OCI-LY3 (cell line): ENCODE data around the gene C16orf86.
A peak's percentile ranks its signal among the peaks of the same experiment; 100 is the strongest.

ENCODE experiments used
- H2AFZ ChIP-seq: fragments of 200-600, 300-600 bp; shearing (Covaris generic); 2 replicates; pipeline ENCODE4 v1.6.0; 2014; ENCODE audit warnings: antibody characterized with exemption, low read depth, low read length
- H3K27ac ChIP-seq: fragments of 200-600, 300-600 bp; sonication (generic); 2 replicates; pipeline ENCODE4 v1.5.1; 2014; ENCODE audit warnings: mild to moderate bottlenecking, low read length, moderate library complexity, mixed read lengths
- H3K27me3 ChIP-seq: fragments of 200-600, 300-600 bp; sonication (generic); 2 replicates; pipeline ENCODE4 v1.6.1; 2014; ENCODE audit warnings: low read depth, low read length, mixed read lengths
- H3K36me3 ChIP-seq: fragments of 200-600, 300-600 bp; sonication (generic); replicated peaks from 2 replicates; pipeline ENCODE3; 2014; ENCODE audit warnings: low read depth, low read length, mixed read lengths
- H3K4me1 ChIP-seq: fragments of 300-600, 200-600 bp; sonication (generic); 2 replicates; pipeline ENCODE4 v1.6.1; 2014; ENCODE audit warnings: low read length, mixed read lengths
- H3K4me2 ChIP-seq: fragments of 200-600, 300-600 bp; sonication (generic); 2 replicates; pipeline ENCODE4 v1.6.1; 2014; ENCODE audit warnings: low read length, mixed read lengths
- H3K4me3 ChIP-seq: fragments of 300-600, 200-600 bp; sonication (generic); 2 replicates; pipeline ENCODE4 v1.5.1; 2014; ENCODE audit warnings: antibody characterized with exemption, mild to moderate bottlenecking, low read length, moderate library complexity
- H3K79me2 ChIP-seq: fragments of 300-600, 200-600 bp; shearing (Covaris generic); 2 replicates; pipeline ENCODE4 v1.6.1; 2014; ENCODE audit warnings: mild to moderate bottlenecking, low read length, mixed read lengths
- H3K9ac ChIP-seq: fragments of 300-600, 200-600 bp; shearing (Covaris generic); 2 replicates; pipeline ENCODE4 v1.6.0; 2014; ENCODE audit warnings: mild to moderate bottlenecking, low read length, moderate library complexity
- H3K9me3 ChIP-seq: fragments of 200-600, 300-600 bp; shearing (Covaris generic); 2 replicates; pipeline ENCODE4 v1.6.1; 2014; ENCODE audit warnings: low read length, mixed read lengths; ENCODE audit not compliant: insufficient read depth
- H4K20me1 ChIP-seq: fragments of 200-600, 300-600 bp; sonication (generic); 2 replicates; pipeline ENCODE4 v1.6.1; 2016; ENCODE audit warnings: low read length, mixed read lengths; ENCODE audit not compliant: insufficient read depth
- EZH2phosphoT487 ChIP-seq: fragments of 200-600 bp; shearing (Covaris generic); IDR thresholded peaks from 2 replicates; pipeline ENCODE4 v1.6.1; 2018; ENCODE audit warnings: antibody characterized with exemption, mixed run types, low read depth
- TF ChIP-seq, protein P1 (sequence below): fragments of 200-600, 300-600 bp; sonication (generic); IDR thresholded peaks from 2 replicates; pipeline ENCODE4 v1.5.1; 2014; ENCODE audit warnings: antibody characterized with exemption, low read length, low read depth

Gene C16orf86

DNA sequence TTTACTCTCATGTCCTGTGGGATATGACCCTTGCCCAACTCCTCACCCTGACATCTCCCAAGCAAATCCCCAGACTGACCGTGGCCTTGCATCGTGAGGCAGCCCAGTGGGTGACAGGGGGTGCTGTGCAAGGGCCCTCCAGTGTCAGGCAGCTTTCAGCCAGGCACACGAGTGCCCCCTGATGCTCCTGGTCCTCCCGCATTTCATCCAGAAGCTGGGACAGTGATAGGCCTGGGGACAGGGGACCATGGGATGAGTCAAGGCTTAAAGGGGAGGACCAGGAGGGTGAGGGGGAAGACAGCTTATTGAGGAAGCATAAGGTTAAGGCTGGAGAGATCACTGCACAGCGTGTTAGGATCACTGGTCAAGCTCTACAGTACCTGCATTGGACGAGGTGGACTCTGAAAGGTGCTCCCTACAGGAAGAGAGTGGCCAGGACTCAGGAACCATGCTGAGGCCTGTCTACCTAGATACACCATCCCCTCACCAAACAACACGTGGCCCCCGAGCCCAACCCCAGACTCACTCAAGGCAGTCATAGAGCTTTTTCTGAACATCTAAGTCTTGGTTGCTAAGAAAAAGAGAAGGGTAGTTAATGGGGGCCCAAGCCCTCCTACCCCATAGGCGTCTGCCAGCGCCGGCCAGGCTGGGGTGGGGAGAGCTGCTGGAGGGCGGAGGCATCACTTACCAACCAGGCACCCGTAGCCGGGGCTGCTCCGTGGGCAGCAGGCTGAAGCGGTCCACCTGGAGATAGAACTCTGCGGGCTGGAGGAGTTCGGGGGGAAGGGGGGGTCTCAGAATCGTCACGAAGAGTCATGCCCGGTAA, 7.6 kb upstream of the C16orf86 start:
- no peaks in the 10 kb centered on the region for H3K27me3 ChIP-seq
- H3K9me3 ChIP-seq: no peaks in the 10 kb centered on the region
- no peak overlapping the region for H2AFZ ChIP-seq
- no peak overlapping the region for H3K27ac ChIP-seq
- H3K4me1 ChIP-seq: peaks cover 13% of the 10 kb centered on the region
- H3K4me2 ChIP-seq: peak overlapping the region; percentile 93
- peaks cover 19% of the 10 kb centered on the region for H3K79me2 ChIP-seq
- peak overlapping the region; percentile 99 for H3K9ac ChIP-seq
- peak overlapping the region; percentile 99 for H3K4me3 ChIP-seq
- H4K20me1 ChIP-seq: no peaks in the 10 kb centered on the region
- peaks cover 21% of the 10 kb centered on the region for H3K36me3 ChIP-seq
- TF ChIP-seq, protein P1, sequence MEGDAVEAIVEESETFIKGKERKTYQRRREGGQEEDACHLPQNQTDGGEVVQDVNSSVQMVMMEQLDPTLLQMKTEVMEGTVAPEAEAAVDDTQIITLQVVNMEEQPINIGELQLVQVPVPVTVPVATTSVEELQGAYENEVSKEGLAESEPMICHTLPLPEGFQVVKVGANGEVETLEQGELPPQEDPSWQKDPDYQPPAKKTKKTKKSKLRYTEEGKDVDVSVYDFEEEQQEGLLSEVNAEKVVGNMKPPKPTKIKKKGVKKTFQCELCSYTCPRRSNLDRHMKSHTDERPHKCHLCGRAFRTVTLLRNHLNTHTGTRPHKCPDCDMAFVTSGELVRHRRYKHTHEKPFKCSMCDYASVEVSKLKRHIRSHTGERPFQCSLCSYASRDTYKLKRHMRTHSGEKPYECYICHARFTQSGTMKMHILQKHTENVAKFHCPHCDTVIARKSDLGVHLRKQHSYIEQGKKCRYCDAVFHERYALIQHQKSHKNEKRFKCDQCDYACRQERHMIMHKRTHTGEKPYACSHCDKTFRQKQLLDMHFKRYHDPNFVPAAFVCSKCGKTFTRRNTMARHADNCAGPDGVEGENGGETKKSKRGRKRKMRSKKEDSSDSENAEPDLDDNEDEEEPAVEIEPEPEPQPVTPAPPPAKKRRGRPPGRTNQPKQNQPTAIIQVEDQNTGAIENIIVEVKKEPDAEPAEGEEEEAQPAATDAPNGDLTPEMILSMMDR: no peak
- TF ChIP-seq EZH2phosphoT487: no peak

DNA sequence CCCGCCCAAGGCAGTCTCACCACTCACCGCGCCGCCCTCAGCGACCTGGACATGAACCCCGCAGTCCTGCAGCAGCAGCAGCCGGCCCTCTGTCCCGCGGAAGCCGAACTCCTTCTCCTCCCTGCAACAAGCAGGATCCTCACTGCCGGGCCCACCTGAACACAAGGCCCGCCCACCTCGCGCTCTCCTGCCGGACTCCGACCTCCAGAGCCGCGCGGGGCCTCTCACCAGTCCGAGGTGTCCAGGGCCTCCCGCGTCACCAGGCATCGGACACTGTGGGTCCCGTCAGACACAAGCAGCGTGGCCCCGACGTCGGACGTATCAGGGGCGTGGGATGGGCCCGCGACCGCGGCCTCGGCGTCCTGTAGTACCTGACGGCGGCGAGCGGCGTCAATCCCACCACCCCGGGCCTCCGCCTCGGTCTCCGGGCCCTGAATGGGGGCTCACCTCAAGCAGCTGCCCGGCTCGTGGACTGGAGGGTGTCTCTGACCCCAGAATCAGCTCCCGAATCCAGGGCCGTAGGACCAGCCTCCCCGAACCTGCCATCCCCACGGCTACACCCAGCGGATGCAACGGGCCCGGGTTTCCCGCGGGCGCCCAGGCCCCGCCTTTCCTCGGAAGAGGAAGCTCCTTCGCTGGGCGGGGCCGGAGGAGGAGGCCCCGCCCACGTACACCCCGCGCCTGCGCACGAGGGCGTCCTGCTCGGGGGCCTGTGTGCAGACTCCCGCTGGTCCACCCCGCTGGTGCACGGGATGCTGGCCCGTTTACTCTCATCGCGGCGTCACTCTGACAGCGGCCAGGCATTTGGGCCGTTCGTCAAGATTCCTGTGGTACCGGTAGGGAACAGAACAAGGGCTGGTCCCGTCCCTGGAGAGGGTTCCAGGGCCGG, 6.7 kb upstream of the C16orf86 start, which contains the start of gene ACD:
Gene ACD, minus strand, starts transcription at position 586 of the 889 bp plus-strand sequence. Its CDS starts 40 bp downstream, at position 546.
- peaks cover 21% of the 10 kb centered on the region for H3K36me3 ChIP-seq
- H3K4me1 ChIP-seq: peaks cover 13% of the 10 kb centered on the region
- H3K9me3 ChIP-seq: no peaks in the 10 kb centered on the region
- H3K27ac ChIP-seq: peak within 1 kb of the TSS; percentile 89
- H3K4me3 ChIP-seq: peak within 1 kb of the TSS; percentile 99
- H2AFZ ChIP-seq: peak within 1 kb of the TSS; percentile 90
- no peak for TF ChIP-seq EZH2phosphoT487
- TF ChIP-seq, protein P1: no peak
- H4K20me1 ChIP-seq: no peaks in the 10 kb centered on the region
- no peaks in the 10 kb centered on the region for H3K27me3 ChIP-seq
- H3K4me2 ChIP-seq: peak within 1 kb of the TSS; percentile 93
- H3K9ac ChIP-seq: peak within 1 kb of the TSS; percentile 99
- peaks cover 19% of the 10 kb centered on the region for H3K79me2 ChIP-seq

DNA sequence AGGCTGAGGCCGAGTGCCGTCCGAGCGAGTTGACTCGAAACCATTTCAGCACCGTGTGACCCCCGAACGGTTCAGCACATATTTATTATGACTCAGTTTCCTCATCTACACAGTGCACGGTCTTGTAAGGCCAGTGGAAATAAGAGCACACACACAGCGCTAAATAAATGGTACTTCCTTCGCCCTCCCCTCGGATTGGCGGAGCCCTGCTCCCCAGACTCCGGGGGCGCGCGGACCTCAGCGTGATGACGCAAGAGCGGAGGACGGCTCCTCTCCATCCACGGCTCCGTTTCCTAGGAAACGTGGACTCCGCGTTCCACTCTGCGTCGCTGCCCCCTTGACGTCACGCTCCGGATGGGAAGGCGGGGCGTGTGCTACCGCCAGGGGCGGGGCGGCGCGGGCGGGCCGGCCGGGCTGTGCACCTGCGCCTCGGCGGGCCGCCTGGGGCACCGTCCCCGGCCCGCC, 6.0 kb upstream of the C16orf86 start, which contains the start of gene PARD6A:
Gene PARD6A, plus strand, starts transcription at position 397 of the 465 bp plus-strand sequence. CDS start 79 bp downstream, outside the sequence.
- Histone ChIP-seq H3K4me1 (peaks cover 14% of the 10 kb centered on the region), H3K9me3 (no peaks in the 10 kb centered on the region), H3K36me3 (peaks cover 21% of the 10 kb centered on the region), H4K20me1 (no peaks in the 10 kb centered on the region), H3K27ac (peak within 1 kb of the TSS; percentile 89), H2AFZ (peak within 1 kb of the TSS; percentile 90), H3K4me2 (peak within 1 kb of the TSS; percentile 93), H3K27me3 (no peaks in the 10 kb centered on the region), H3K4me3 (peak within 1 kb of the TSS; percentile 99), H3K9ac (peak within 1 kb of the TSS; percentile 99), H3K79me2 (peaks cover 19% of the 10 kb centered on the region)
- TF ChIP-seq EZH2phosphoT487: no peak
- TF ChIP-seq, protein P1: no peak
